Neural progenitor cell (in vitro differentiated cells): ENCODE data around the gene PSMD6.

ENCODE experiments used
- CTCF ChIP-seq: fragments of 200-600 bp; sonication (generic); IDR thresholded peaks from 2 replicates; pipeline ENCODE4 v1.5.1; 2017; ENCODE audit warnings: antibody characterized with exemption, mild to moderate bottlenecking
- EZH2phosphoT487 ChIP-seq: fragments of 200-600 bp; sonication (generic); IDR thresholded peaks from 2 replicates; pipeline ENCODE4 v1.6.1; 2017; ENCODE audit warnings: antibody characterized with exemption

GRCh38 chr3:64009528-64009927 is 13.8 kb downstream of the PSMD6 start:
- no peak for TF ChIP-seq CTCF
- no peak for TF ChIP-seq EZH2phosphoT487
